Keratinocyte (primary cell): ENCODE data around the gene PSMC4. TPM values are rescaled to one million over a fixed set of nuclear protein-coding genes. Genes with fewer than 3 reads are reported as not detected.

Experiments
- DNase-seq: peaks from one replicate; pipeline ENCODE4 v3.0.0-alpha.2; 2011; ENCODE audit warnings: low read depth, missing footprints, low spot score
- FAIRE-seq: peaks from 2 replicates; lab custom pipeline; 2011; peaks lifted over from hg19 to GRCh38; lab: Jason Lieb, UNC
- H2AFZ ChIP-seq: 2 replicates; pipeline ENCODE4 v1.6.0; 2012; ENCODE audit warnings: low read length, control low read depth, inconsistent platforms; ENCODE audit not compliant: control insufficient read depth
- H3K27ac ChIP-seq: 2 replicates; pipeline ENCODE4 v1.5.1; 2011; ENCODE audit warnings: low read length; ENCODE audit not compliant: control insufficient read depth, insufficient read depth
- H3K27me3 ChIP-seq: 3 replicates; pipeline ENCODE4 v1.6.0; 2011; ENCODE audit warnings: low read length; ENCODE audit not compliant: control insufficient read depth, insufficient read depth; ENCODE audit errors: extremely low read depth
- H3K36me3 ChIP-seq, 2 experiments: 2 replicates in 1 of 2; 3 replicates in 1 of 2; pipeline ENCODE4 v1.5.1; 2011; ENCODE audit warnings: low read length in 2 of 2, mild to moderate bottlenecking in 1 of 2; ENCODE audit not compliant: control insufficient read depth in 2 of 2, insufficient read depth in 2 of 2; ENCODE audit errors: extremely low read depth in 1 of 2
- H3K4me1 ChIP-seq: 3 replicates; pipeline ENCODE4 v1.5.1; 2011; ENCODE audit warnings: low read length; ENCODE audit not compliant: control insufficient read depth, insufficient read depth; ENCODE audit errors: extremely low read depth
- H3K4me2 ChIP-seq: 3 replicates; pipeline ENCODE4 v1.6.0; 2011; ENCODE audit warnings: low read depth, low read length; ENCODE audit not compliant: control insufficient read depth, insufficient read depth; ENCODE audit errors: extremely low read depth
- H3K4me3 ChIP-seq, 3 experiments: fragments of 200-600 bp in 1 of 3; sonication (generic) in 1 of 3; 2 replicates in 2 of 3; 3 replicates in 1 of 3; pipeline ENCODE4 v1.5.1; 2011 to 2016; ENCODE audit warnings: low read length in 3 of 3, mild to moderate bottlenecking in 3 of 3, control low read depth in 2 of 3, inconsistent platforms in 1 of 3, low read depth in 1 of 3, mixed read lengths in 1 of 3, mixed run types in 1 of 3, moderate library complexity in 1 of 3; ENCODE audit not compliant: control insufficient read depth in 2 of 3, insufficient read depth in 2 of 3; ENCODE audit errors: extremely low read depth in 1 of 3
- H3K79me2 ChIP-seq: 2 replicates; pipeline ENCODE4 v1.6.0; 2012; ENCODE audit warnings: low read length; ENCODE audit not compliant: control insufficient read depth, insufficient read depth
- H3K9ac ChIP-seq: 3 replicates; pipeline ENCODE4 v1.6.0; 2011; ENCODE audit warnings: low read length; ENCODE audit not compliant: control insufficient read depth, insufficient read depth; ENCODE audit errors: extremely low read depth
- H3K9me1 ChIP-seq: 3 replicates; pipeline ENCODE4 v1.6.0; 2011; ENCODE audit warnings: low read length; ENCODE audit not compliant: control insufficient read depth, insufficient read depth; ENCODE audit errors: extremely low read depth
- H3K9me3 ChIP-seq: 2 replicates; pipeline ENCODE4 v1.5.1; 2012; ENCODE audit warnings: low read depth, low read length; ENCODE audit not compliant: control insufficient read depth
- H4K20me1 ChIP-seq: 3 replicates; pipeline ENCODE4 v1.6.0; 2011; ENCODE audit warnings: low read length; ENCODE audit not compliant: control insufficient read depth, insufficient read depth; ENCODE audit errors: extremely low read depth
- CTCF ChIP-seq, 3 experiments: IDR thresholded peaks in 1 of 3; conservative IDR thresholded peaks in 1 of 3; optimal IDR thresholded peaks in 1 of 3; 2 replicates in 2 of 3; 3 replicates in 1 of 3; pipeline versions ENCODE3 to v1.5.1; 2011; ENCODE audit warnings: low read length in 3 of 3, mild to moderate bottlenecking in 3 of 3, moderate library complexity in 2 of 3, control low read depth in 1 of 3, inconsistent platforms in 1 of 3; ENCODE audit not compliant: insufficient read depth in 2 of 3; ENCODE audit errors: extremely low read depth in 1 of 3
- EZH2 ChIP-seq: IDR thresholded peaks from one replicate; pipeline ENCODE4 v1.6.1; 2012; ENCODE audit warnings: inconsistent platforms, mild to moderate bottlenecking, low read length, moderate library complexity
- dilution Hi-C: fragments of 300-500 bp; cut with MboI; formaldehyde crosslinking; loops from one replicate; pipeline ENCODE4 v1.7.0; 2020; ENCODE audit warnings: low sequenced_read_pairs; ENCODE audit not compliant: extremely low pct_ligation_motif_present
- polyA plus RNA-seq, 5 experiments: library from polyadenylated mRNA; depleted of rRNA in 3 of 5; stranded (reverse) in 3 of 5; stranded (forward) in 1 of 5; unstranded in 1 of 5; fragments of >200 nt; gene quantifications; 1 replicate in 1 of 5; 2 replicates in 3 of 5; 3 replicates in 1 of 5; pipeline versions ENCODE4 v1.2.1 to v1.2.3, GENCODE V29; 2011 to 2012; ENCODE audit warnings: missing spikeins in 2 of 5, low read depth in 1 of 5, low replicate concordance in 1 of 5

PSMC4 gene
- polyA plus RNA-seq, 1 donor (not counting 4 experiments of a cell fraction or from before 2014, with no cell fraction given): 74.1 TPM

- Histone ChIP-seq H3K9me3 (no peaks in the 10 kb centered on the region), H3K27ac (no peak overlapping the region), H2AFZ (no peak overlapping the region), H4K20me1 (no peaks in the 10 kb centered on the region), H3K4me1 (no peaks in the 10 kb centered on the region), H3K4me3 (no peak overlapping the region), H3K79me2 (no peaks in the 10 kb centered on the region), H3K9ac (no peak overlapping the region), H3K36me3 (no peaks in the 10 kb centered on the region), H3K4me2 (no peak overlapping the region), H3K9me1 (no peaks in the 10 kb centered on the region), H3K27me3 (no peaks in the 10 kb centered on the region)
- dilution Hi-C loops: no loop called here
- FAIRE-seq (no peak), DNase-seq (no peak)
- no peak for TF ChIP-seq CTCF (optimal IDR thresholded peaks at IDR 0.05 in 1 of 3, IDR thresholded peaks at IDR 0.05 in 1 of 3, conservative IDR thresholded peaks at IDR 0.05 in 1 of 3; ENCODE audit: extremely low read depth in 1 of 3, insufficient read depth in 2 of 3, low read length in 3 of 3)
- TF ChIP-seq EZH2: no peak
These were observed 35.7 kb upstream of the PSMC4 start for GRCh38 chr19:39935364-39935661.

- no peak for DNase-seq
- Histone ChIP-seq H2AFZ (no peak overlapping the region), H3K79me2 (no peaks in the 10 kb centered on the region), H3K9me1 (no peaks in the 10 kb centered on the region), H3K27ac (no peak overlapping the region), H3K36me3 (no peaks in the 10 kb centered on the region), H3K27me3 (no peaks in the 10 kb centered on the region), H3K4me2 (no peak overlapping the region), H4K20me1 (no peaks in the 10 kb centered on the region), H3K4me3 (no peak overlapping the region), H3K9ac (no peak overlapping the region), H3K9me3 (no peaks in the 10 kb centered on the region), H3K4me1 (no peaks in the 10 kb centered on the region)
- FAIRE-seq: no peak
- dilution Hi-C loops: no loop called here
- TF ChIP-seq CTCF (optimal IDR thresholded peaks at IDR 0.05 in 1 of 3, IDR thresholded peaks at IDR 0.05 in 1 of 3, conservative IDR thresholded peaks at IDR 0.05 in 1 of 3; ENCODE audit: extremely low read depth in 1 of 3, insufficient read depth in 2 of 3, low read length in 3 of 3) (no peak), EZH2 (no peak)
These were observed 34.9 kb upstream of the PSMC4 start for GRCh38 chr19:39936020-39936419.
